OCI-LY7 (cell line): ENCODE measurements around the gene TTLL5.

Experiments
- EZH2phosphoT487 ChIP-seq: fragments of 200-600 bp; sonication (generic); IDR thresholded peaks from 2 replicates; pipeline ENCODE4 v1.6.1; 2018; ENCODE audit warnings: low read depth, borderline replicate concordance, mild to moderate bottlenecking, mixed run types, antibody characterized with exemption, low read length, moderate library complexity, mixed read lengths
- TF ChIP-seq, protein P1 (sequence below): fragments of 200-600 bp; sonication (generic); conservative IDR thresholded peaks from 2 replicates; pipeline ENCODE4 v1.5.1; 2014; ENCODE audit warnings: mild to moderate bottlenecking, antibody characterized with exemption, low read length, moderate library complexity, mixed read lengths

DNA sequence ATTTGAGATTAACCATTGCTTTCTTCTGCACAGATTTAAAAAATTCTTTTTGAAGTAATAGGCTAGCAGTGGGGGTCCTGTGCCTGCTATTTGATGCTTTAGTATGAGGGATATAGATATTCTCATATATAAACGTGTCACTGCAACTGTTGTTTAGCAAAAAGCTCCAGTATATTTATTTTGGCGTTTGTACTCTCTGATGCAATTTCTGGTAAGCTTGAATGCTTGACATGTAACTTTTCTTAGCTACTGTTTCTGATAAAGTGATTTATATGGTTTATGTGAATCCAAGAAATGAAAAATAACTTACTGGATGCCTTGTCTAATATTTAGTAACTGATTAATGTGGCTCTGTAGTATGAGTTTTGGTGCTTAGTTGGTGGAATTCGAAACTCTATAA lies 77.1 kb downstream of the TTLL5 start:
- TF ChIP-seq, protein P1, sequence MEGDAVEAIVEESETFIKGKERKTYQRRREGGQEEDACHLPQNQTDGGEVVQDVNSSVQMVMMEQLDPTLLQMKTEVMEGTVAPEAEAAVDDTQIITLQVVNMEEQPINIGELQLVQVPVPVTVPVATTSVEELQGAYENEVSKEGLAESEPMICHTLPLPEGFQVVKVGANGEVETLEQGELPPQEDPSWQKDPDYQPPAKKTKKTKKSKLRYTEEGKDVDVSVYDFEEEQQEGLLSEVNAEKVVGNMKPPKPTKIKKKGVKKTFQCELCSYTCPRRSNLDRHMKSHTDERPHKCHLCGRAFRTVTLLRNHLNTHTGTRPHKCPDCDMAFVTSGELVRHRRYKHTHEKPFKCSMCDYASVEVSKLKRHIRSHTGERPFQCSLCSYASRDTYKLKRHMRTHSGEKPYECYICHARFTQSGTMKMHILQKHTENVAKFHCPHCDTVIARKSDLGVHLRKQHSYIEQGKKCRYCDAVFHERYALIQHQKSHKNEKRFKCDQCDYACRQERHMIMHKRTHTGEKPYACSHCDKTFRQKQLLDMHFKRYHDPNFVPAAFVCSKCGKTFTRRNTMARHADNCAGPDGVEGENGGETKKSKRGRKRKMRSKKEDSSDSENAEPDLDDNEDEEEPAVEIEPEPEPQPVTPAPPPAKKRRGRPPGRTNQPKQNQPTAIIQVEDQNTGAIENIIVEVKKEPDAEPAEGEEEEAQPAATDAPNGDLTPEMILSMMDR = no peak
- TF ChIP-seq EZH2phosphoT487 = no peak
